ENCODE measurements around the gene SLC35F3.
"Not testable (repeated sequence)": the region's sequence is repeated elsewhere in the genome, so short reads cannot be mapped to it uniquely, and the experiment has no call there.

The SLC35F3 gene

GRCh38 chr1:234226113-234226818 lies 321.8 kb downstream of the SLC35F3 start:
- no peak for DNase-seq (ENCODE audit: low spot score)

GRCh38 chr1:234226819-234227165 lies 322.3 kb downstream of the SLC35F3 start:
- no peak for DNase-seq (ENCODE audit: low spot score)

DNA sequence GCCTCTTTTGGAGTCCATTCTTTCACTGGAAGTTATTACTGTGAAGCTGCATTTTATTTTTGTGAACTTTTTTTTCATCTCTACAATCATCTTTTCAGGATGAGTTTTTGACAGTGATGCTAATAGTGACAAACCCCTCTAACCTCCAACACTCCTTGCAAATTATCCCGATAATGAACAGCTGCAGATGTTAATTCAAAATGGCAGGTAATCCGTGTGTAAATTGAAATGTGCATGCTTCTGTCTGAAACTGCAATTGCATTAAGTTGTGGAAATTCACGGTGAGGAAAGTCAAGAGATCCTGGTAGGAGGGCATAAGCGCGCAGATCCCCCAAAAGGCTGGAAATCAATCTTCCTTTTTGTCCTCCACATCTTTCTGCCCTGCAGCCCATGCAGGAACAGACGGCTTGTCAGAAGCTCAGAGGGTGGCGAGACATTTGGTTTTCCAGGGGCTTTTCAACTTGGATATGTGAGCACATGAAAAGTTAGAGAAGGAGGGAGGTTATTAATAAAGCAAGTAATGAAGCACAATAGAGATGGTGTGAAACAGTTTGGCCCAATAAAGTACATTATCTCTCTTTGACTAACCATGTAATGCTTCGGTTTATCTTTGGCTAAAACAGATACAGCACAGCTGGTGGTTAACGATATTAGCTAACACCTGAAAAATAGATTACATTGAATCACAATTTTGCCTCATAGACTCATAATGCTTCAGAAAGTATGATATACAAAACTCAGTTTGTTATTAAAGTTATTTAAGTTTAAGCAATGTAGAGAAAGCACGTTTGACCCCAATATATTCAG lies 325.3 kb downstream of the SLC35F3 start:
- DNase-seq (ENCODE audit: low spot score) = no peak

DNA sequence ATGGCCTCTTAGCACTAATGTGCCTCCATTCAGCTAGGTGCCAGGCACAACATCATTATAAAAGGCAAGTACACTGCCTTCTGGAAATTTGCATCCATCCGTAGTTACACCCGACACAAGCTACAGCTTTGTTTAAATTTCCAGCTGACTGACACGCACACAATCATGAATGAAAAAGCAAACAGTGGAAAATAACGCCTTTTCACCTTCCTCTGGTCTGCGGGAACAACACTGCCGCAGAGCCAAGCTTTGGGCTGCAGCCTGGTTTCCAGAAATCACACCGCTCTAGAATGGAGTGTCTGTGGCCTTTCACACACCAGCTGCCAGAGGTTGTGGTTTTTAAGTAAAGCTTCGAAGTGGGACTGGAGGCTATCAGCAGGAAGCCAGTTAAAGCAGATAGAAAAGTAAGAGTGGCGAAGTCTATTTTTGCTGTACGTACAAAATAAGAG lies 326.0 kb downstream of the SLC35F3 start:
- DNase-seq (ENCODE audit: low spot score) = no peak

DNA sequence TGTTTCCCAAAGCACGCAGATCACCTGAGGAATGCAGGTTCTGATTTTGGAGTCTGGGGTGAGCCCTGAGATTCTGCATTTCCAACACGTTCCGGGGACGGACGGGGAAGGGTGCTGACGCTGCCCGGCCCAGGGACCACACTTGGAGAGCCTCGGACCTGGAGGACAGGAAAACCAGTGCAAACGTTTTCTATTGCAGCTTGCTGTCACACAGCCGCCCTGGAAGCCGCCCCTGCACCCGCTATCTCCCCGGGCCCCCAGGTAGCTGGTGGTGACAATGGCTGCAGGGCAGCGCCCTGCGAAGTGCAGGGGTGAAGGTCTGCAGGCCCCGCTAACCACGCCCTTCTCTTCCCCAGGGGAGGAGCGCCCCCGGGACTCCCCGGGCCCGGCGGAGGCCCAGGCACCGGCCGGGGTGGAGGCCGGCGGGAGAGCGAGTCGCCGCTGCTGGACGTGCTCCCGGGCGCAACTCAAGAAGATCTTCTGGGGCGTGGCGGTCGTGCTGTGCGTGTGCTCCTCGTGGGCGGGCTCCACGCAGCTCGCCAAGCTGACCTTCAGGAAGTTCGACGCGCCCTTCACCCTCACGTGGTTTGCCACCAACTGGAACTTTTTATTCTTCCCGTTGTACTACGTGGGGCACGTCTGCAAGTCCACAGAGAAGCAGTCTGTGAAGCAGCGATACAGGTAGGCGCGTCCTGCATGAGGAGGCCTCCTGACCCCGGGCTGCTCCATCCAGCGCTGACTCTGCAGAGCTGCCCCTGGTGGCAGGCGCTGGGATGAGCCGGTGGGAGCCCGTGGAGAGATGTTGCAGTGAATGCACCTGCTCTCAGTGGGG lies 326.8 kb downstream of the SLC35F3 start:
- DNase-seq (ENCODE audit: low spot score) = peak; percentile 12

GRCh38 chr1:234231893-234232276 lies 327.4 kb downstream of the SLC35F3 start:
- DNase-seq (ENCODE audit: low spot score) = no peak

DNA sequence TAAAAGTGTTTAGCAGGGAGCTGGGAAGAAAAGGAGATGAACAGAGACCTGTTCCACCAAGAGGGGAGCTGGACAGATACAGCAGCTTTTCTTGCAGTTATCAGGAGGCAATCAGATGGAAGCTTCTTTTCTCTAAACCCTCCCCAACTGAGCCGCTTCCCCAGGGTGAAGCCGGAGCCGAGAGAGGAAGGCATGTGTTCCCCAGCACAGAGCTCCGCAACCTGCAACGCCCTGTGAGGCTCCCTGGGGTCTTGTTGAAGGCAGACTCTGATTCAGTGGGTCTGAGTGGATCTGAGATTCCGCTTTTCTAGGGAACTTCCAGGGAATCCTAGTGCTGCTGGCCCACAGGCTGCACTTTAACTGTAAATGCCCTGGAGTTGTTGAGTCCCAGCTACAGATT lies 329.7 kb downstream of the SLC35F3 start:
- DNase-seq (ENCODE audit: low spot score) = no peak

GRCh38 chr1:234235434-234235881 lies 331.0 kb downstream of the SLC35F3 start:
- DNase-seq (ENCODE audit: low spot score) = no peak

GRCh38 chr1:234237393-234237792 lies 332.9 kb downstream of the SLC35F3 start:
- no peak for DNase-seq (ENCODE audit: low spot score)

DNA sequence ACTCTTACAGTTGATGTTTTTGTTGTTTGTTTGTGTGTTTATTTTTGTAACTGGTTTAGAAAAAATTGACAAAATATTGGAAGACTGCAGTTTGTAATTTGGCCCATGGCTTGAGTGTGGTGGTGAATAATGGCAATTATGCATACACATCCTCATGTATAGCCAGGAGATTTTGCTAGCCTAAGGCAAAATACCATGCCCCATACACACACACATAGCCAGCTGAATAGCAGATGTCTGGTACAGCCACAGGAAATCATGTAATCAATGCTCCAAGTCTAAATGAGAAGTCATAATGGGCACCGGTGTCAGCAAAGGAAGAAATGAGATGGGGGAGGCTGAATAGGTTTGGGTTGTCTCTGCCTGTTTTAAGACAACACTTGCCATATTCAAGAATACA lies 333.6 kb downstream of the SLC35F3 start:
- no peak for DNase-seq (ENCODE audit: low spot score)

DNA sequence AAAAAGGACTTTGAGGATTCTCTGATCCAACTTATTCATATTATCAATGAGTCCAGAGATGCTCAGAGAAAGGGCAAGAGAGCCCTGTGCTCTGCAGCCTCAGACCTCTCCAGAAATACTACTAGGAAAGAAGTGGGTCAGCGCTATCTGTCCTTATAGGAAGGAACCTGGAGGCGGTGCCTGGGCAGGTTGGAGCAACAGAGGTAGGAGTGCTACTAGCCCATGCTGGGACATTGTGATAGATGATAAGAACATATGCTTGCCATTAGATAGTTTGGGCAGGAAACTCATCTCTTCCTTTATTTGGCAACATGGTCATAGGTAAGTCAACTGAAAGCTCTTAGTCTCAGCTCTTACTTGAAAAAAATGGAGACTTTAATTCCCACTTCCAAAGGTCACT lies 335.0 kb downstream of the SLC35F3 start:
- no peak for DNase-seq (ENCODE audit: low spot score)

GRCh38 chr1:234239936-234240335 lies 335.5 kb downstream of the SLC35F3 start:
- DNase-seq (ENCODE audit: low spot score) = no peak

GRCh38 chr1:234240680-234241079 lies 336.2 kb downstream of the SLC35F3 start:
- no peak for DNase-seq (ENCODE audit: low spot score)

DNA sequence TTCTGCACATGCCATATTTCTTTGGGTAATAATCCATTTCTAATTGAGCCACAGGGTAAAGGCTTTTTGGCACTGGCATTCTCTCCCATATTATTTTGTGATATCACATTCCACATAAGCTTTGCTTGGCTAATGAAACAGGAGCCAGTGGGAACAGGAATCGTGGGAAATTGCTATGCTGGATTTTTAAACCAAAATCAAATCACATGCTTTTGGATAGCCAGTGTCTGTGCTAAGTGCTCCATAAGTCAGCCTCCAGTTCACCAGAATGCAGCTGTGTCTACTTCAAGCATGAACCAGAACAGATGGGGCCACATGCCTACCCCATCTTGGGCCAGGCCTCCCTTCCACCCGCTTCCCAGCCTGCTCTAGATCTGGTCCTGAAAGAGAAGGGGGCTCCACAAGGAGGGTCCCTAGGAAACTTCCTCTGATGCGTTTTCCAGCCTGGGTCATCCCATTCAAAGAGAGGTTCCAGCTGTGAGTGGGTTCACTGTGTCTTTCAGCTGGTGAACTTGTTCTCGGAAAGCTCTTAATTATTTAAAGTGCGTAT lies 337.5 kb downstream of the SLC35F3 start:
- DNase-seq (ENCODE audit: low spot score) = no peak

- no peak for DNase-seq (ENCODE audit: low spot score)
Observed at GRCh38 chr1:234243521-234244260, 339.2 kb downstream of the SLC35F3 start.

GRCh38 chr1:234244482-234244881 lies 340.0 kb downstream of the SLC35F3 start:
- DNase-seq (ENCODE audit: low spot score) = no peak

- DNase-seq (ENCODE audit: low spot score) = no peak
Observed at GRCh38 chr1:234246638-234247116, 342.2 kb downstream of the SLC35F3 start.

- not testable (repeated sequence) for DNase-seq (ENCODE audit: low spot score)
Observed at GRCh38 chr1:234247746-234248145, 343.3 kb downstream of the SLC35F3 start.

DNA sequence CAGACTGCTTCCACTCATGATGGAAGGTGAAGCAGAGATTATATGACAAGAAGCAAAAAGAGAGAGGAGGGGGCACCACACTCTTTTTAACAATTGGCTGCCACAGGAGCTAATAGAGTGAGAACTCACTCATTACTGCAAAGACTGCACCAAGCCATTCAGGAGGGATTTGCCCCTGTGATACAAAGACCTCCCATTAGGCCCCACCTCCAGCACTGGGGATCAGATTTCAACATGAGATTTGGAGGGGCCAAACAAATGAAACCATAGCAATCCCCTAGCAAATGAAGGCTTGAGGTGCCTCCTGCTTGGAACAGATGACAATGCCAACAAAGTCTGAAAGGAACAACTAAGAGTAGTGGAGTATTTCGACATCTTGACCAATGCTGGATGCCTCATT lies 346.3 kb downstream of the SLC35F3 start:
- DNase-seq (ENCODE audit: low spot score) = no peak

GRCh38 chr1:234253732-234254131 lies 349.3 kb downstream of the SLC35F3 start:
- DNase-seq (ENCODE audit: low spot score) = no peak

GRCh38 chr1:234256359-234256758 lies 351.9 kb downstream of the SLC35F3 start:
- DNase-seq (ENCODE audit: low spot score) = no peak

Data from CD4-positive, alpha-beta T cell treated with Interleukin-6 at 100 ng/mL for 8 hours (primary cell).